Measurements from ENCODE around the gene FGD4. TPM values are rescaled to one million over a fixed set of nuclear protein-coding genes. Genes with fewer than 3 reads are reported as not detected.

The FGD4 gene
- total RNA-seq, 1 donor from 2014 or later: 65.5 TPM

- no peak overlapping the region for H3K4me3 ChIP-seq
- H3K9me3 ChIP-seq: no peaks in the 10 kb centered on the region
- H3K36me3 ChIP-seq: no peaks in the 10 kb centered on the region
- DNase-seq (no peak), ATAC-seq (no peak)
- intact Hi-C loops (cut with DNase I): no loop called here
- no peaks in the 10 kb centered on the region for H3K27me3 ChIP-seq
- H3K27ac ChIP-seq: no peak overlapping the region
- H3K4me1 ChIP-seq: no peaks in the 10 kb centered on the region
- no peak for TF ChIP-seq CTCF (IDR thresholded peaks at IDR 0.05)
Observed at GRCh38 chr12:32466986-32467711, 67.8 kb downstream of the FGD4 start.

GRCh38 chr12:32467959-32468863 lies 68.9 kb downstream of the FGD4 start:
- no peak for TF ChIP-seq CTCF (IDR thresholded peaks at IDR 0.05)
- no peak overlapping the region for H3K4me3 ChIP-seq
- DNase-seq (no peak), ATAC-seq (no peak)
- no peaks in the 10 kb centered on the region for H3K9me3 ChIP-seq
- intact Hi-C loops (cut with DNase I): no loop called here
- H3K36me3 ChIP-seq: no peaks in the 10 kb centered on the region
- no peak overlapping the region for H3K27ac ChIP-seq
- H3K4me1 ChIP-seq: no peaks in the 10 kb centered on the region
- no peaks in the 10 kb centered on the region for H3K27me3 ChIP-seq

- Histone ChIP-seq H3K9me3 (no peaks in the 10 kb centered on the region), H3K27ac (no peak overlapping the region), H3K27me3 (no peaks in the 10 kb centered on the region), H3K4me1 (peaks cover 7% of the 10 kb centered on the region), H3K36me3 (no peaks in the 10 kb centered on the region), H3K4me3 (no peak overlapping the region)
- intact Hi-C loops (cut with DNase I): no loop called here
- no peak for TF ChIP-seq CTCF (IDR thresholded peaks at IDR 0.05)
- DNase-seq (no peak), ATAC-seq (no peak)
Observed at GRCh38 chr12:32470936-32471470, 71.6 kb downstream of the FGD4 start.

- ATAC-seq (no peak), DNase-seq (no peak)
- Histone ChIP-seq H3K27me3 (no peaks in the 10 kb centered on the region), H3K27ac (no peak overlapping the region), H3K4me1 (peaks cover 12% of the 10 kb centered on the region), H3K9me3 (no peaks in the 10 kb centered on the region), H3K4me3 (no peak overlapping the region), H3K36me3 (no peaks in the 10 kb centered on the region)
- TF ChIP-seq CTCF (IDR thresholded peaks at IDR 0.05): no peak
- intact Hi-C loops (cut with DNase I): no loop called here
Observed at GRCh38 chr12:32471591-32472001, 72.2 kb downstream of the FGD4 start.

- no peak for TF ChIP-seq CTCF (IDR thresholded peaks at IDR 0.05)
- no peak overlapping the region for H3K27ac ChIP-seq
- H3K27me3 ChIP-seq: no peaks in the 10 kb centered on the region
- H3K36me3 ChIP-seq: no peaks in the 10 kb centered on the region
- intact Hi-C loops (cut with DNase I): no loop called here
- no peak for ATAC-seq
- no peak overlapping the region for H3K4me3 ChIP-seq
- DNase-seq: no peak
- peaks cover 20% of the 10 kb centered on the region for H3K4me1 ChIP-seq
- H3K9me3 ChIP-seq: no peaks in the 10 kb centered on the region
Observed at GRCh38 chr12:32475724-32476123, 76.4 kb downstream of the FGD4 start.

Measured in upper lobe of right lung (tissue), 1 donor.